Endothelial cell (in vitro differentiated cells): ENCODE measurements around the gene IL27RA. TPM values are rescaled to one million over a fixed set of nuclear protein-coding genes. Genes with fewer than 3 reads are reported as not detected.
"Not testable (repeated sequence)": the region's sequence is repeated elsewhere in the genome, so short reads cannot be mapped to it uniquely, and the experiment has no call there.

Experiments used
- DNase-seq: peaks from one replicate; pipeline ENCODE4 v3.0.0; 2021; ENCODE audit warnings: low spot score
- H3K27ac Mint-ChIP-seq: one replicate; pipeline ENCODE4 v1.8.0; 2021; ENCODE audit warnings: mixed read lengths, inconsistent platforms; ENCODE audit not compliant: unreplicated experiment
- H3K27me3 Mint-ChIP-seq: one replicate; pipeline ENCODE4 v1.8.0; 2021; ENCODE audit warnings: mild to moderate bottlenecking, moderate library complexity, mixed read lengths, inconsistent platforms; ENCODE audit not compliant: unreplicated experiment
- H3K36me3 Mint-ChIP-seq: one replicate; pipeline ENCODE4 v1.8.0; 2021; ENCODE audit warnings: mild to moderate bottlenecking, low read depth, mixed read lengths, inconsistent platforms; ENCODE audit not compliant: unreplicated experiment
- H3K4me1 Mint-ChIP-seq: one replicate; pipeline ENCODE4 v1.8.0; 2021; ENCODE audit warnings: mild to moderate bottlenecking, mixed read lengths, inconsistent platforms; ENCODE audit not compliant: unreplicated experiment
- H3K4me3 Mint-ChIP-seq: one replicate; pipeline ENCODE4 v1.8.0; 2021; ENCODE audit warnings: mild to moderate bottlenecking, mixed read lengths, inconsistent platforms; ENCODE audit not compliant: unreplicated experiment
- H3K9me3 Mint-ChIP-seq: one replicate; pipeline ENCODE4 v1.8.0; 2021; ENCODE audit warnings: mixed read lengths, inconsistent platforms; ENCODE audit not compliant: unreplicated experiment
- CTCF ChIP-seq: fragments of 200-600 bp; sonication (generic); IDR thresholded peaks from one replicate; pipeline ENCODE4 v1.5.0; 2021; ENCODE audit warnings: antibody characterized with exemption; ENCODE audit not compliant: unreplicated experiment
- total RNA-seq: library from RNA; stranded (reverse); fragmentation: NEBNext Ultra II Directional; extraction: Animal tissue kit (Norgen Biotek cat#: 25700); gene quantifications from one replicate; pipeline ENCODE4 v1.2.1, GENCODE V29; 2021; ENCODE audit not compliant: unreplicated experiment

IL27RA gene
- total RNA-seq, 1 donor from 2014 or later: 6.3 TPM

GRCh38 chr19:14006766-14007562, 24.6 kb upstream of the IL27RA start:
- Mint-ChIP-seq H3K27me3 (peaks cover 20% of the 10 kb centered on the region), H3K27ac (peak overlapping the region; percentile 100), H3K9me3 (no peaks in the 10 kb centered on the region), H3K4me3 (peak overlapping the region; percentile 95), H3K4me1 (peaks cover 8% of the 10 kb centered on the region), H3K36me3 (peaks cover 4% of the 10 kb centered on the region)
- no peak for TF ChIP-seq CTCF
- DNase-seq: peak; percentile 90

DNA sequence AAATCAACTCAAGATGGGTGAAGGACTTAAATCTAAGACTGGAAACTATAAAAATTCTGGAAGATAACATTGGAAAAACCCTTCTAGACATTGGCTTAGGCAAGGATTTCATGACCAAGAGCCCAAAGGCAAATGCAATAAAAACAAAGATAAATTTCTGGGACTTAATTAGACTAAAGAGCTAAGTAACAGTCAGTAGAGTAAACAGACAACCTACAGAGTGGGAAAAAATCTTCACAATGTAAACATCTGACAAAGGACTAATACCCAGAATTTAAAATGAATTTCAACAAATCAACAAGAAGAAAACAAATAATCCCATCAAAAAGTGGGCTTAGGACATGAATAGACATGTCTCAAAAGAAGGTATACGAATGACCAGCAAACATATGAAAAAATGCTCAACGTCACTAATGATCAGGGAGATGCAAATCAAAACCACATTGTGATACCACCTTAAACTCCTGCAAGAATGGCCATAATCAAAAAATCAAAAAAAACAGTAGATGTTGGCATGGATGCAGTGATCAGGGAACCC, 19.1 kb upstream of the IL27RA start:
- H3K4me3 Mint-ChIP-seq: no peak overlapping the region
- no peak for TF ChIP-seq CTCF
- peaks cover 4% of the 10 kb centered on the region for H3K4me1 Mint-ChIP-seq
- H3K36me3 Mint-ChIP-seq: no peaks in the 10 kb centered on the region
- DNase-seq: no peak
- H3K27ac Mint-ChIP-seq: no peak overlapping the region
- H3K27me3 Mint-ChIP-seq: peaks cover 9% of the 10 kb centered on the region
- H3K9me3 Mint-ChIP-seq: no peaks in the 10 kb centered on the region

- no peak overlapping the region for H3K27ac Mint-ChIP-seq
- H3K4me1 Mint-ChIP-seq: no peaks in the 10 kb centered on the region
- no peak for TF ChIP-seq CTCF
- DNase-seq: no peak
- no peaks in the 10 kb centered on the region for H3K9me3 Mint-ChIP-seq
- H3K36me3 Mint-ChIP-seq: no peaks in the 10 kb centered on the region
- H3K4me3 Mint-ChIP-seq: no peak overlapping the region
- peaks cover 4% of the 10 kb centered on the region for H3K27me3 Mint-ChIP-seq
Measured at GRCh38 chr19:14015524-14016035, 16.0 kb upstream of the IL27RA start.

DNA sequence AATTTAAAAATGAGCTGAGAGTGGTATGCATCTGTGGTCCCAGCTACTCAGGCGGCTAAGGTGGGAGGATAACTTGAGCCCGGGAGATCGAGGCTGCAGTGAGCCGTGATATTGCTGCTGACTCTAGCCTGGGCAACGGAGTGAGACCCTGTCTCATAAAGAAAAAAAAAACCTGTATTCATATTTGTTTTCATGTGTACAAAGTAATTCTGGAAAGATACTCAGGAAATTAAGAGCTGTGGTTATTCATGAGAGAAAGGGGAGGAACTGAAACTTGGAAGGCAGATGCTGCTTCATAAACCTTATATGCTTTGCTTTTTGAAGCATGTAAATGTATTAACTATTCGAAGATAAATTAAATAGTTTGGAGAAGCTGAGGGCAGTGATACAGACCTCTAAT, 12.5 kb upstream of the IL27RA start:
- Mint-ChIP-seq H3K27ac (no peak overlapping the region), H3K4me3 (no peak overlapping the region), H3K9me3 (no peaks in the 10 kb centered on the region), H3K27me3 (peaks cover 5% of the 10 kb centered on the region), H3K36me3 (no peaks in the 10 kb centered on the region), H3K4me1 (peaks cover 5% of the 10 kb centered on the region)
- DNase-seq: no peak
- no peak for TF ChIP-seq CTCF

DNA sequence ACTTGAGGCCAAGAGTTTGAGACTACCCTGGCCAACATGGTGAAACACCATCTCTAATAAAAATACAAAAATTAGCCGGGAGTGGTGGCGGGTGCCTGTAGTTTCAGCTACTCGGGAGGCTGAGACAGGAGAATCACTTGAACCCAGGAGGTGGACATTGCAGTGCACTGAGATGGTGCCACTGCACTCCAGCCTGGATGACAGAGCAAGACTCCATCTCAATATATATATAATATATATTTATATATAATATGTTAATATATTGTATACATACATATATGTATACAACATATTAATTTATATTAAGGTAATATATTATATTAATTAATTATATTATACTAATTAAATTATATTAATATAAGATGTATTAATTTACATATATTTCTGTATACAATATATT, 11.8 kb upstream of the IL27RA start:
- H3K4me1 Mint-ChIP-seq, H3K27ac Mint-ChIP-seq, DNase-seq, H3K27me3 Mint-ChIP-seq, H3K4me3 Mint-ChIP-seq, H3K36me3 Mint-ChIP-seq, H3K9me3 Mint-ChIP-seq: not testable (repeated sequence)
